HG02623 (cell line): ENCODE data around the gene TNFRSF19.
"Not testable (repeated sequence)": the region's sequence is repeated elsewhere in the genome, so short reads cannot be mapped to it uniquely, and the experiment has no call there.

Experiments
- ATAC-seq: cut with Tn5 transposase; IDR thresholded peaks from one replicate; pipeline ENCODE4 v1.9.1; 2021; ENCODE audit warnings: moderate library complexity; ENCODE audit not compliant: unreplicated experiment

TNFRSF19 gene

DNA sequence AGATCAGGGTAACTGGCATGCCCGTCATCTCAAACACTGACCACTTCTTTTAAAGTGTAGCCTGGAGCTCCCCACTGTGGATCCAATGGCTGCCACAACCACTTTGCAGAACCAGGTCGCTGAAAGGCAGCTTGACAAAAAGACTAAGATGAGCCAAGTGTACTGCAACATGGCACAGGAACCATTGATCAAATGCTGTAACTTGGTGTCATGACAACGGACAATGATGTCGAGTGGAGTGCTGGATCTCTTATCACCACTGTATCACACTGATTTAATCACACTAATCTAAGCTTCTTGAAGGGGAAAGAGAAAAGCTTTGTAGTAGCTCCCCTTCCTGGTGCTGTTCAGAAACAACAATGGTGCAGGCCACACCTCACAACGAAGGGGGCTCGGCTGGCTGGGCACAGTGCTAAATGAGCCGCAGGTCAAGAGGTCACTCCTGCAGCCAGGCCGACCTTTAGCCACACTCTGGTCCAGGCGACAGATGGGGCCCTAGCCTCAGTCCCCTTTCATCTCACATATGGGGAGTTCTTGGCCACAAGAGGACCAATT is 2.2 kb upstream of the TNFRSF19 start:
- ATAC-seq, result no peak

DNA sequence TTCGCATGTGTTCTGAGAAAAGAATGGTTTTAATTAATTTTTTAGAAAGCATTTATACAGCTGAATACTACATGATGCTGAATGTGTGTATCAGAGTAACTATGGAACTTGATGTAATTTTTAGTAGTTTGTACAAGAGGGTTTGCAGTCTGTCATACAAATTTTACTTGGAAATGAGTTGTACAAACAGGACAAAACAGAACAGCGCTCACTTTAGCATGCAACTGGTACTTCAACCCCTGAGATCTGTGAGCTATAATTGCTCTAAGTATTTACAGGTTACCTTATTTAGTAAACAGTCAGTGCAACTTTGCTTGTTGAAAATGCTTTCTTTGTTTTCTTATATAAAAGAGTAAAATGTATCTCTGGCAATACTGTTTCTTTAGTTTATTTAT is 706 bp downstream of the TNFRSF19 start:
- no peak for ATAC-seq

DNA sequence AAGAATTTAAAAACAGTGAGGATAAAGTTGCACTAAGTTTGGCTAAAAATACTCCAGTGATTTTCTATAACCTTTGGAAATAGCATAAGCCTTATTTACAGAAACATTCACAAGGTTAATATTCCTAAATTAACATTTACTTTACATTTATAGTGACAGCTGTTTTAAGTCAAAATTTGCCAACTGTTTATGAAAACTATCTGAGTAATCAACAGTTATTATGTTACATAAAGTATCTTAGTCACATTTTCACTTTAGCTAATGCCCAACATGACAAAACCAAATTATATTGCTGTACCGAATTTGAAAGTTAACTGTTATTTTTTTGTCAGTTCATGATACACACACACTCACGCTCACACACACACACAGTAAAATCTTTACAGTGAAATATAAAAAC is 1.2 kb downstream of the TNFRSF19 start:
- no peak for ATAC-seq

DNA sequence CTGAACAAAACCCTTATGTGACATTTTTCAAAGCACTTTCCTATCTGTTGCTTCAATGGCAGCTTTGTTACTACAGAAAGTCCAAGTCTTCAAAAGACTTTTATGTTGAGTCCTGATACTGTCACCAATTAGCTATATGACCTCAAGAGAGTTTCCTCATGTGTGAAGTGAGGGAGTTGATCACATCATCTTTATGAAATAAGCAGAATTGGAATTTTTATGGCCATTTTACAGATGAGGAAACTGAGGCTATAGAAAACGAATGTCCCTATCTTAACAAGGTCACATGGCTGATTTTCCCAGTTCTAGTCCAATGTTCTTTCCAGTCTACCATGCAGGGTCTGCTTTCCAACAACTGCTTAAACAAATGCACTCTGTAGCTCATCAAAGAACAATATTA is 2.6 kb downstream of the TNFRSF19 start:
- ATAC-seq, result no peak

DNA sequence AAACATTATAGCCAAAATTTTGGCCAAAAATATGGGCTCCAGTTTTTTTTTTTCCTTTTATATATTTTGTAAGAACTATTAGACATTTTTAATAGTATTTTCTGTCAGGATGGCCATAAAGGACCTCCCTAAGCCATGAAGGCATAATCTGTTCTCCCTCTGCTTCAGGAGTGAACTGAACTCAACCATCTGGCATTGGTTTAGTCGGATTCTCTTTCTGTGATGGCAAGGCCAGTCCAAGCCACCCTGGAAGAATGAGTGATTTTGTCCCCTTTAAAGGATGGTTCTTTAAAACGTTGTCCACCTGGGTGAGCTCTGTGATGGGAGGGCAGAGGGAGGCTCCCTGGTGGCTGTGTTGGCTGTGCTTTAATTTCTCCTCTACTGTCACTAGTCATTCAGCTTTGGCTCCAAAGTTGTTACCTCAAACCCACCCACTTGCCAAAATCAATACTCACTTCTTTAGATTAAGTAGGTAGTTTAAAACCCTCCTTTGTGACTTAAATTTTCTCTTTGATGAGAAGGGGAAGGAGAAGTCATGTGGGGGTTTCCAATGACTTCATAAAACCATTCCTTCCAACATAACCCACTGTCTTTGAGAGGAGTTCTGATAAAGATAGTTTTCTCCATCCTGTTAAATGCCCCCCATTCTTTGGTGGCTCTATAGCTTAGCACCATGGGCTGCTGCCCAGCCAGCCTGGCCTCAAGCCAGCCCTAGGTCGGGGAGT is 4.4 kb downstream of the TNFRSF19 start:
- no peak for ATAC-seq

DNA sequence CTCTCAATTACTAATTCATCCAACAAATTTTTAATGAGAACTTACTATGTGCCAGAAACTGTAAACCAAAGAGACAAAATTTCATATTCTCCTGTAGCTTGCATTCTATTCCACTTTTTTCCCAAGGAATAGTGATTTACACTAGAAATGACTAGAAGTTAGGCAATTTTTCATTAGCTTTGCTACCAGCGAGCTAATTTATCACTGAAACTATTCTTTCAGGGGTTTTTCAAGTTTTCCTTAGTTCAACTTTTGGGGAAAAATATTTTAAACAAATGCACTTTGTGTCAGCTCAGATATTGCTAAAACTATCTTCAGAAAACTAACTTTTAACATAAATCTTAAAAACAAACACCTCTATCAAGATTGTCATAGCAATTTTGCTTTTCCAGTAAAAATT is 5.4 kb downstream of the TNFRSF19 start:
- ATAC-seq, result no peak

DNA sequence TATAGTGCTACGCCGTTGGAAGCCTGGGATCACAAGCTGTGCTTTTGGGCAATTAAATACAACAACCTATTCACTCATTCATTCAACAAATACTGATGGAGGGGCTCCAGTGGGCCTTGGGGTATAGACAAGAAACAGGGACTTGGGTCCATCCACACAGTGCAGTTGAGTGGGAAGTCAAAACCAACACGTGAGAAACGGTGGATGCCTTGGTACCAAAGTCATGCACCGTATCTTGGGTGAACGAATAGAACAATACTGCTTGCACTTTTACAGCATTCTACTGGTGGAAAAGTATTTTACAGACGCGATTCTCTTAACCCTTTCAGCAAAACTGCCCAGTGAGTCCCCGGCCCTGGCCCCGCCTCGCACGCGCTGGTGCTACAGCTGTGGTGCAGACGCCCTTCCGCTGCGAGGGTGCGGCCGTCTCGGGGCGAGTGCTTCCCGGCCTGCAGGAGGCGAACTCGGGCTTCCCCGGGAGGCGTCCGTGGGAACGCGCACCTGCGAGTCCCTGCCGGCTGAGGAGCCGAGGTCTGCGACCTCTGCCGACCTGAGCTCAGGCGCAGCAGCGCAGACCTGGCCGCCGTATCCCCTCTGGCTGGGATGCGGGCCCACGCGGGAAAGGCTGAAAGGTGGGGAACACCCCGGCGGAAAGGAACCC is 8.3 kb downstream of the TNFRSF19 start:
- peak; percentile 52 for ATAC-seq

DNA sequence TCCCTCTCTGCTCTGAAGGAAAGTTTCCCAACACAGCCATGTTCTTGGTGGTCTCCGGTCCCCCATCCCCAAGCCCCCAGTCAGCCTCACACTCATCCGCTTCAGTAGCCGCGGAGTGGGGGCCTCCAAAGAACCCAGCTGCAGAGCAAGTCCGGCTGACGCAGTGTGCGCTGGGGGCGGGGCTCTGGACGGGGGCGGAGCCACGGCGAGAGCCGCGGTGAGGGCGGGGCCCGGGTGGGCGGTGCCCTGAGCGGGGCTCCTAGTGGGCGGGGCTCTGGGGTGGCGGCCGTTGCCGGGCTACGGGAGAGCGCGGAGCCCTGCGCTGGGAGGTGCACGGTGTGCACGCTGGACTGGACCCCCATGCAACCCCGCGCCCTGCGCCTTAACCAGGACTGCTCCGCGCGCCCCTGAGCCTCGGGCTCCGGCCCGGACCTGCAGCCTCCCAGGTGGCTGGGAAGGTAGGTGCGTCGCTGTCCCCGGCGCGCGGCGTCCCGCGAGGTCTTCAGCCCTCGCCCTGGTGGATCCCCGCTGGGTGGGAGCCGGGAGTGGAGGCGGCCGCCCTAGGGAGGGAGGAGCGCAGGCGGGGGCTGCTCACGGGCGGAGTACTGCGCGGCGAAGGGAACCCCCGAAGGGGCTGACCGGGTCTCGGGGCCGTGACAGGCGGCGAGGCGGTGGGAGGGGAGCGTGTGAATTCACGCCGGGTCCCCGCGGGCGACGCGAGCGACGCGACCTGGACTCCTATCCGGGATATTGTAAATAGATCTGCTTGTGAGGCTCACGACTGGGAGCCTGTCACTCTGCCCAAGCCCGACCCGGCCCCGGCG is 9.1 kb downstream of the TNFRSF19 start:
- peak; percentile 80 for ATAC-seq

DNA sequence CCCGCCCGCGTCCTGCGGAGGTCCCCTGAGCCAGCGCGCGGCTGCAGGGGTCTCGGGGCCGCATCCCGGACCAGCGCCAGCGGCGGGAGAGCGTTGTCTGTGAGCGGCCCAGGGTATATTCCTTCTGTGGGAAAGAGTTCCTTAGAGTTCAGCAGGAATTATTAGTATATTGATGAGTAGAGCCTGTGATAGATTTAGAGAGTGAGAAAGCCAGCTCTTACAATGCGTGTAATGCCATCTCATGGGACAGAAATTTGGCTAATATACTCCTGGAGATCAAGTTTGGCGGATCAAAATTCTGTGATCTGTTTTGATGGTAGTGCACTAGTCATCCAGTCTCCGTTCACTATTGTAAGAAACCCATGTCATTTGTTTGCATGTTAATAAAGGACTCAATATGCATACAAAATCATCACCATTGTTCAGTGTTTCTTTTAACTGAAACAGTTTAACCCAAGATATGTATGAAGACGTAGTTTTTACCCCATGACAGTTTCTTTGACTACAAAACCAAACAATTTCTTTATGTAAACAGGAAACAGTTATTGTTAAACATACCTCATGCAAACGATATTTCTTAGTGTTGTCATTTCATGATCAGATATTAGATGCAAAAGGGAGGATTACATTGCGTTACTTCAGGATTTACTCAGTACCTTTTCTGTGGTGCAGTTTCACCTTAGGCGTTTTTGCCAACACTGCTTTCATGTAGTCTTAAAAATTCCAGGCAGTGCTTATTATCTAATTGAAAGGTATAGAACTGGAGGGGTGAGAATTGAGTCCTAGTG is 9.9 kb downstream of the TNFRSF19 start:
- ATAC-seq, result no peak

DNA sequence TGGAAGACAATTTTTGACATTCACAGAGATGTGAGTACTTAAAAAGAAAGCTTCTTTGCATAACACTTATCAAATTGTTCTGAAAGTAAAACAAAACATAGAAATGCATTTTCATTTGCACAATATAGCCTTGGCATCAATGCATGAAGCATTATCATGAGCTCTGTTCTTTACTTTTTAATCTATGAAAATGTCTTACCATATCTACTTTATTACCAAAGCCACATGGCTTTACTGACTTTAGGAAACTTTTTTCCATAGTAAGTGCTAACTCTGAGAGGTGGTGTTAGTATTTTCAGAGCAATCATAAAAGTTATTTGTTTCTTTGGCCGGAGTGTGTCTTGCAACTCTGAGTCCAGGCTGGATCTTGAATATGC is 10.5 kb downstream of the TNFRSF19 start:
- no peak for ATAC-seq

DNA sequence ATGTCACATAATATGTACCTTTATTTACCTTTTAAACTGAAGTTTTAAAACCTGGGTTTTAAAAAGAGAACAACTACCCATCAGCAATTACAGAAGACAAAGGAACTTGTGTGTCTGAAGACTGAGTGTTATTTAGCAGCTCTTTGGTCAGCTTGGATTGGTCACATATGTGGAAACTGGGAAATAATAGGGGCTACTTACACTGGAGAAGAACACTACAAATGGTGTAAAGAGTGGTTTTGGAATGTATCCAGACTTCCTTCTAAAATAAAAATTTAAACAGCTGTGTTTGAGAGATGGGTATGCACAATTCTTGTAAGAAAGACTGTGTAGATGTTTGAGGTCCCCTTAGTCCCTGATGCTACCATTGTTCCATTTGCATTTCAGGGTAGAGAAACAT is 13.3 kb downstream of the TNFRSF19 start:
- ATAC-seq, result no peak

DNA sequence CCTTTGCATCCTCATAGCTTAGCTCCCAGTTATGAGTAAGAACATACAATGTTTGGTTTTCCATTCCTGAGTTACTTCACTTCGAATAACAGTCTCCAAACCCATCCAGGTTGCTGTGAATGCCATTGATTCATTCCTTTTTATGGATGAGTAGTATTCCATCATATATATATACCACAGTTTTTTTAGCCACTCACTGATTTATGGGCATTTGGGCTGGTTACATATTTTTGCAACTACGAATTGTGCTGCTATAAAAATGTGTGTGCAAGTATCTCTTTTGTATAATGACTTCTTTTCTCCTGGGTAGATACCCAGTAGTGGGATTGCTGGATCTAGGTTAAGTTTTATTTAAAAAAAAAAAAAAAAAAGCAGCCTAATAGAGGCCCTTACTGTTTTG is 14.1 kb downstream of the TNFRSF19 start:
- ATAC-seq, result no peak

DNA sequence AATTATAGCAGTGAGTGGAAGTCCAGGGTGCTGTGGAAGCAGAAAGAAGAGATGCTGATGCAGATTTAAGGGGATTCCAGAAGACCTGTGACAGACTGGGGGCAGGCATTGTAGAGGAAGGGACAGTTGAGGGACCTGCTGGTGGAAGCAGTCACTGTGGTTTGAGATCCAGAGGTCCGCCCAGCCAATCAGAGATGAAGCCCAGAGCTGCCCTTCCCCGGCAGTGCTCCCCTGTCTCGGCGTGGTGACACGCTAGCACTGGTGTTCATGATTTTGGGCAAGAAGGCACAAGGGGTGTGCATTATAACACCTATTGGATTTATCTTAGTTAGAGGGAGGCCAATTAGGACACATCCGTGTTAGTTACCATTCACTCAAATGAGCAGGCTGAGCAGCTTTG is 16.1 kb downstream of the TNFRSF19 start:
- no peak for ATAC-seq

DNA sequence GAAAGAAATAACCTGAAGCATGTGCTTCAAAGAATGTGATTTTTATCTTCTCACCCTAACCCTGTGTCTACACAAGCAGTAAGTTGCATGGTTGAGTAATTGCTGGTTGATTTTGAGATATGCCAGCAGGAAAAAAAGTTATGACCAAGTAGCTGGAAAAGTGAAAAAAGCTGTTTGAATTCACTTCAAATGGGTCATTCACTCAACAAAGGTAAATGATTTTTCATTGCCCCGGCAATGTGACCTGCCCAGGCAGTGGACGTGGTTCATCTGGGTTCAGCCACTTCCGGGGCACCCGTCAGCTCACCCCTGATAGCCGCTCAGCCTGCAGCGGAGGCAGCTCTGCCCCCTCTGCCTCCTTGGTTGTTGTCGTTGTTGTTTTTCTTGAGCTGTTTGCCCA is 18.5 kb downstream of the TNFRSF19 start:
- ATAC-seq, result no peak

DNA sequence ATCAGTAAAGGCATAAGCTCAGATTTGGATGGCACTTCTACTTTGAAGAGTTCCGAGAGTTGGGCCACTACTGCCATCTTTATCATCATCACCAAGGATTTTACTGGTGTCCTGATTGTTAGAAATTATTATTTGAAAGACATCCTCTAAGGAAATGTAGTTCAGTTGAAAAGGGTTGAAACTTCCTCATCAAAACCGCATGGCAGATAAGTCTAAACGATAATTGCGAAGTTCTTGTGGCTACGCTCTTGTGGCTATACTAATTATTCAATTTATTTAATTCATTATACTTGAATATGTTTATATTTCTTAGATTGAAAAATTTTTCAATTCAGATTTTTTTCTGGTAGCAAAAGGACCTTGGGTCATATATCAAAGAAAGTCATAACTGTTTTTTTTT is 22.4 kb downstream of the TNFRSF19 start:
- no peak for ATAC-seq

DNA sequence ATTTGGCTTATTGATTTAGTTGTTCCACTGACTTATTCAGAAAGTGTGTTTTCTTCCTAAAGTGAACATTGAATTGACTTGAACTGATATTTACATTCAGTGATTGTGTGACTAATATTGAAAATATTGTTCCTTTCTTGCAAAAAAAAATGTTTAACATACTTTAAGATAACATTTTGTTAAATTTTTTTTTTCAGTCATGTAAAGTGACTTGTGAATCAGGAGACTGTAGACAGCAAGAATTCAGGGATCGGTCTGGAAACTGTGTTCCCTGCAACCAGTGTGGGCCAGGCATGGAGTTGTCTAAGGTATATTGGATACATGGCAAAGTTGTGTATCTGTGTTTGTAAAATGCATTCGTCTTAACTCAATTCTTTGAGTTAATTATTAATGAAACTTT is 22.9 kb downstream of the TNFRSF19 start:
- no peak for ATAC-seq

DNA sequence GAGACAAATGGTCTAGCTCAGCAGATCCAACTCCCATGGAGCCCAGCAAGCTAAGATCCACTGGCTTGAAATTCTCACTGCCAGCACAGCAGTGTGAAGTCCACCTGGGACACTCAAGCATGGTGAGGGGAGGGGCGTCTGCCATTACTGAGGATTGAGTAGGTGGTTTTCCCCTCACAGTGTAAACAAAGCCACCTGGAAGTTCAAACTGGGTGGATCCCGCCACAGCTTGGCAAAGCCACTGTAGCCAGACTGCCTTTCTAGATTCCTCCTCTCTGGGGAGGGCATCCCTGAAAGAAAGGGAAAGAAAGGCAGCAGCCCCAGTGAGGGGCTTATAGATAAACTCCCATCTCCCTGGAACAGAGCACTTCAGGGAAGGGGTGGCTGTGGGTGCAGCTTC is 24.1 kb downstream of the TNFRSF19 start:
- ATAC-seq, result not testable (repeated sequence)

DNA sequence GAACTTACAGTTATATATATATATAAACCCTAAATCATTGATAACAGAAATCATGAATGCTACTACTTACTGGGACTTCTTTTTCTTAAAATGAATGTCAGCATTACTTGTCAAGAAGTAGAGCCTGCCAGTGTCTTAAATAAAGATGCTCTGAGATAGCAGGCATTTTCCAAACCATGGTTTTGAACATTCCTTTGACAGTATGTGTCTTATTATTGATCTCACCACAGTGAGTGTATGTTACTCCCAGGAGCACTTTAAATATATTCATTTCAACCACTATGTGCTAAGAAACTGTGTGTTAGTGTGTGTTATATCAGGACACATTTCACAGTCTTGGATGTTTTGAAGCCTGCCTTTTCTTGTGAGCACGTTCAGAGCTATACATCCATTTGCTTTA is 28.2 kb downstream of the TNFRSF19 start:
- ATAC-seq, result no peak

DNA sequence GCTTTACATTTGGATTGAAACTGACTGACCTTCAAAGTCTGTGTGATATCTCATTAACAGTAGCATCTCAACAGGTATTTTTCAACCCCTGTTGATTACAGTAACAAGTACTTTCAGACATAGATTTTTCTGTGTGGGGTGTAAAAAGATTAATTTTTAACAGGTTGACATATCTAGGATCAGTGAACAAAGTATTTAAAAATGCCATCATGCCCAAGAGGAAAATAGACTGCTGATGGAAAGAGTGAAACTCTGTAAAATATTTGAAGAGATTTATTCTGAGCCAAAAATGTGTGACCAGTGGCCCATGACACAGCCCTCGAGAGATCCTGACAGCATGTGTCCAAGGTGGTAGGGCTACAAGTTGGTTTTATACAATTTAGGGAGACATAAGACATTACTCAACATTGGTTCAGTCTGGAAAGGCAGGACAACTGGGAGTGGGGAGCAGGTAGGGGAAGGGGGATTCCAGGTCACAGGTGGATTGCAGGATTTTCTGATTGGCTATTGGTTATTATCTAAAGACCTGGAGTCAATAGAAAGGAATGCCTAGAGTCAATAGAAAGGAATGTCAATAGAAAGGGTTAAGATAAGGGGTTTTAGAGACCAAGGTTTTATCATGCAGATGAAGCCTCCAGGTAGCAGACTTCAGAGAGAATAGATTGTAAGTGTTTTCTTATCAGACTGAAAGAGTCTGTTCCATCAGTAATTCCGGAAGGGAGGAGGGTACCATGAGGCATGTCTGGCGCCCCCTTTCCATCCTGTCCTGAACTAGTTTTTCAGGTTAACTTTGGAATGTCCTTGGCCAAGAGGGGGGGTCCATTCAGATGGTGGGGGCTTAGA is 29.1 kb downstream of the TNFRSF19 start:
- ATAC-seq, result no peak

DNA sequence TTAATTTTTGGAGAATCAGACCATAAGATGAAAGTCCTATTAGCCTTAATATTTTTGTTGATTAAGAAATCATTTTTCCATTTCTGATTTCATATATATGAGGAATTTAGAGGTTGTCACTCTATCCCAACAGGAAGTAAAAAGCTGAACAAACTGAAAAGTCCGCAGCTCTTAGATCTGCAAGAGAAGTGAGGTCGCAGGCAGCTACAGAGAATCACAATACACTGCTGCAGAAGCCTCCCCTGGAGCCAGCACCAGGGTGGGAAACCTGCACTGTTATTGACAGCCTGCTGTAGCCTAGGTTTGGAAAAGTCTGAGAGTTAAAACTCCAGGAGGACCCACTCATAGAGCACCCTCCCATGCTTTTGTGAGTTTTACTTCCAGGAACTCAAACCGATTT is 29.9 kb downstream of the TNFRSF19 start:
- no peak for ATAC-seq
